ENCODE measurements around the gene ATG14.

The ATG14 gene

GRCh38 chr14:55328317-55328716, 83.3 kb downstream of the ATG14 start:
- peak overlapping the region in 2 of 11 experiments; percentile 1 to 14; a peak in 4 of 22 replicates for H3K4me2 ChIP-seq
- no peak for TF ChIP-seq Cebpa-rat (IDR thresholded peaks at IDR 0.05)
- peaks cover 0 to 20% (median 10%) of the 10 kb centered on the region in 11 experiments; a peak in 9 of 22 replicates for H3K36me3 ChIP-seq
- H4K20me1 ChIP-seq, result peaks cover 20 to 90% (median 57%) of the 10 kb centered on the region in 11 experiments; a peak in 20 of 22 replicates
- peaks cover 0 to 10% (median 0%) of the 10 kb centered on the region in 11 experiments; a peak in 4 of 22 replicates for H3K9me3 ChIP-seq (replicated peaks in 1 of 11)
- H3K9ac ChIP-seq, result no peak overlapping the region
- no peak overlapping the region for H3K4me3 ChIP-seq
- no peak overlapping the region for H3K27ac ChIP-seq
- no peaks in the 10 kb centered on the region for H3K27me3 ChIP-seq
- H3K4me1 ChIP-seq, result peaks cover 7 to 39% (median 17%) of the 10 kb centered on the region in 10 experiments; a peak in 18 of 20 replicates

GRCh38 chr14:55327179-55327578, 84.5 kb downstream of the ATG14 start:
- peaks cover 14 to 79% (median 48%) of the 10 kb centered on the region in 11 experiments; a peak in 19 of 22 replicates for H4K20me1 ChIP-seq
- H3K27ac ChIP-seq, result no peak overlapping the region
- TF ChIP-seq Cebpa-rat (IDR thresholded peaks at IDR 0.05), result no peak
- H3K4me2 ChIP-seq, result peak overlapping the region in 4 of 11 experiments; percentile 6 to 41 (median 28); a peak in 2 of 22 replicates
- peaks cover 0 to 14% (median 4%) of the 10 kb centered on the region in 11 experiments; a peak in 8 of 22 replicates for H3K9me3 ChIP-seq (replicated peaks in 1 of 11)
- no peak overlapping the region for H3K4me3 ChIP-seq
- H3K27me3 ChIP-seq, result no peaks in the 10 kb centered on the region
- no peak overlapping the region for H3K9ac ChIP-seq
- peaks cover 4 to 25% (median 11%) of the 10 kb centered on the region in 11 experiments; a peak in 12 of 22 replicates for H3K36me3 ChIP-seq
- H3K4me1 ChIP-seq, result peaks cover 7 to 33% (median 11%) of the 10 kb centered on the region in 10 experiments; a peak in 16 of 20 replicates

GRCh38 chr14:55324812-55325211, 86.8 kb downstream of the ATG14 start:
- TF ChIP-seq Cebpa-rat (IDR thresholded peaks at IDR 0.05), result no peak
- H3K27me3 ChIP-seq, result no peaks in the 10 kb centered on the region
- peaks cover 7 to 27% (median 10%) of the 10 kb centered on the region in 10 experiments; a peak in 16 of 20 replicates for H3K4me1 ChIP-seq
- H3K36me3 ChIP-seq, result peaks cover 17 to 42% (median 29%) of the 10 kb centered on the region in 11 experiments; a peak in 21 of 22 replicates
- H3K9ac ChIP-seq, result no peak overlapping the region
- H3K9me3 ChIP-seq (replicated peaks in 1 of 11), result peaks cover 4 to 32% (median 18%) of the 10 kb centered on the region in 11 experiments; a peak in 19 of 22 replicates
- H4K20me1 ChIP-seq, result peaks cover 14 to 62% (median 37%) of the 10 kb centered on the region in 11 experiments; a peak in 17 of 22 replicates
- no peak overlapping the region for H3K4me3 ChIP-seq
- H3K27ac ChIP-seq, result no peak overlapping the region
- H3K4me2 ChIP-seq, result no peak overlapping the region

GRCh38 chr14:55323910-55324309, 87.7 kb downstream of the ATG14 start:
- Histone ChIP-seq H3K27me3 (no peaks in the 10 kb centered on the region), H3K9ac (no peak overlapping the region), H3K36me3 (peaks cover 24 to 51% (median 38%) of the 10 kb centered on the region in 11 experiments), H3K4me1 (peaks cover 7 to 21% (median 10%) of the 10 kb centered on the region in 10 experiments; a peak in 16 of 20 replicates), H3K27ac (no peak overlapping the region), H3K9me3 (replicated peaks in 1 of 11) (peaks cover 4 to 35% (median 20%) of the 10 kb centered on the region in 11 experiments; a peak in 19 of 22 replicates), H3K4me3 (no peak overlapping the region), H3K4me2 (no peak overlapping the region), H4K20me1 (peaks cover 14 to 53% (median 30%) of the 10 kb centered on the region in 11 experiments; a peak in 17 of 22 replicates)
- no peak for TF ChIP-seq Cebpa-rat (IDR thresholded peaks at IDR 0.05)

GRCh38 chr14:55318694-55319093, 92.9 kb downstream of the ATG14 start:
- H4K20me1 ChIP-seq, result peaks cover 0 to 10% (median 0%) of the 10 kb centered on the region in 11 experiments; a peak in 4 of 22 replicates
- H3K4me2 ChIP-seq, result no peak overlapping the region
- no peak overlapping the region for H3K4me3 ChIP-seq
- H3K27ac ChIP-seq, result no peak overlapping the region
- no peaks in the 10 kb centered on the region for H3K4me1 ChIP-seq
- no peak overlapping the region for H3K9ac ChIP-seq
- H3K27me3 ChIP-seq, result no peaks in the 10 kb centered on the region
- H3K9me3 ChIP-seq (replicated peaks in 1 of 11), result peaks cover 19 to 61% (median 45%) of the 10 kb centered on the region in 11 experiments
- TF ChIP-seq Cebpa-rat (IDR thresholded peaks at IDR 0.05), result no peak
- peaks cover 62 to 90% (median 82%) of the 10 kb centered on the region in 11 experiments for H3K36me3 ChIP-seq

- H3K27ac ChIP-seq, result no peak overlapping the region
- no peak for TF ChIP-seq Cebpa-rat (IDR thresholded peaks at IDR 0.05)
- H3K36me3 ChIP-seq, result peaks cover 70 to 94% (median 86%) of the 10 kb centered on the region in 11 experiments
- no peak overlapping the region for H3K9ac ChIP-seq
- no peaks in the 10 kb centered on the region for H3K4me1 ChIP-seq
- H3K4me3 ChIP-seq, result no peak overlapping the region
- H3K9me3 ChIP-seq (replicated peaks in 1 of 11), result peaks cover 28 to 71% (median 55%) of the 10 kb centered on the region in 11 experiments
- peaks cover 0 to 8% (median 0%) of the 10 kb centered on the region in 11 experiments; a peak in 3 of 22 replicates for H4K20me1 ChIP-seq
- no peaks in the 10 kb centered on the region for H3K27me3 ChIP-seq
- H3K4me2 ChIP-seq, result no peak overlapping the region
Observed at GRCh38 chr14:55317542-55318306, 93.9 kb downstream of the ATG14 start.

- peaks cover 0 to 8% (median 0%) of the 10 kb centered on the region in 11 experiments; a peak in 3 of 22 replicates for H4K20me1 ChIP-seq
- H3K36me3 ChIP-seq, result peaks cover 81 to 97% (median 90%) of the 10 kb centered on the region in 11 experiments
- H3K9ac ChIP-seq, result no peak overlapping the region
- H3K9me3 ChIP-seq (replicated peaks in 1 of 11), result peaks cover 40 to 73% (median 60%) of the 10 kb centered on the region in 11 experiments
- H3K27me3 ChIP-seq, result no peaks in the 10 kb centered on the region
- no peak overlapping the region for H3K4me3 ChIP-seq
- no peak for TF ChIP-seq Cebpa-rat (IDR thresholded peaks at IDR 0.05)
- no peaks in the 10 kb centered on the region for H3K4me1 ChIP-seq
- no peak overlapping the region for H3K27ac ChIP-seq
- H3K4me2 ChIP-seq, result no peak overlapping the region
Observed at GRCh38 chr14:55316564-55316963, 95.1 kb downstream of the ATG14 start.

Measured in BLaER1 treated with 17β-estradiol and CSF1 and Interleukin-3, amounts not matched to agents 10 nM and 100 nM (cell line).